ENCODE data around the gene TNP1.

Gene TNP1

DNA sequence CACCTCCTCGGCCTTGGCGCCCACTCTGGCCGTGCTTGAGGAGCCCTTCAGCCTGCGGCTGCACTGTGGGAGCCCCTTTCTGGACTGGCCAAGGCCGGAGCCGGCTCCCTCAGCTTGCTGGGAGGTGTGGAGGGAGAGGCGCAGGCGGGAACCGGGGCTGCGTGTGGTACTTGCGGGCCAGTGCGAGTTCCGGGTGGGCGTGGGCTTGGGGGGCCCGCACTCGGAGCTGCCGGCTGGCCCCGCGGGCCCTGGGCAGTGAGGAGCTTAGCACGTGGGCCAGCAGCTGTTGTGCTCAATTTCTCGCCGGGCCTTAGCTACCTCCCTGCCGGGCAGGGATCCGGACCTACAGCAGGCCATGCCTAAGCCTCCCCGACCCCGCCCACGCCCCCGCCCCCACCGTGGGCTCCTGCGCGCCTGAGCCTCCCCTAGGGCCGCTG is 25.3 kb upstream of the TNP1 start:
- H3K4me1 Mint-ChIP-seq (ENCODE audit: low read depth in 2 of 2), result peaks cover 0 to 1% of the 10 kb centered on the region in 2 donors
- DNase-seq, result no peak
- no peaks in the 10 kb centered on the region for H3K36me3 Mint-ChIP-seq (ENCODE audit: insufficient read depth)
- H3K27ac Mint-ChIP-seq, result no peak overlapping the region
- H3K9me3 Mint-ChIP-seq, result no peaks in the 10 kb centered on the region
- no peak for ATAC-seq (replicated peaks)
- no peak overlapping the region for H3K4me3 Mint-ChIP-seq
- peaks cover 0 to 8% of the 10 kb centered on the region in 2 donors for H3K27me3 Mint-ChIP-seq

DNA sequence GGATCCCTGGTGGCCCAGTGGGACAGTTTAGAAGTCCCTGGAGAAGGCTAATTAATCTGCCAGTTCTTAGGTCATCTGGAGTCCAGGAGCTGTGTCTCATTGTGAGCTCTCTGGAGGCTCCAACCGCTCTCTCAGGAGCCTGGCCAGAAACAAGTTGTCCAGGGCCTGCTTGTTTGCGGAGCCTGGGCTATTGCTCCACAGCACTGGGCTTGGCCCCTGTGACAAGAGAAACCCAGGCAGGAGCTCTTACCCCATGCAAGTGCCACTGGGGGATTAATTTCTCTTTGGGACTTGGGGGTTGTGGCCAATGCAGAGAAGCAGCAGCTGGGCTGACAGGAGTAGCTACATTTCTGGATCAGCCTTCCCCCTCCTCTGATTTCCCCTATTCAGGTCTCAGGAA is 24.5 kb upstream of the TNP1 start:
- DNase-seq (no peak), ATAC-seq (replicated peaks) (no peak)
- H3K27ac Mint-ChIP-seq, result no peak overlapping the region
- peaks cover 5 to 8% of the 10 kb centered on the region in 2 donors for H3K27me3 Mint-ChIP-seq
- H3K4me1 Mint-ChIP-seq (ENCODE audit: low read depth in 2 of 2), result peaks cover 0 to 4% of the 10 kb centered on the region in 2 donors
- H3K36me3 Mint-ChIP-seq (ENCODE audit: insufficient read depth), result no peaks in the 10 kb centered on the region
- H3K4me3 Mint-ChIP-seq, result no peak overlapping the region
- no peaks in the 10 kb centered on the region for H3K9me3 Mint-ChIP-seq

DNA sequence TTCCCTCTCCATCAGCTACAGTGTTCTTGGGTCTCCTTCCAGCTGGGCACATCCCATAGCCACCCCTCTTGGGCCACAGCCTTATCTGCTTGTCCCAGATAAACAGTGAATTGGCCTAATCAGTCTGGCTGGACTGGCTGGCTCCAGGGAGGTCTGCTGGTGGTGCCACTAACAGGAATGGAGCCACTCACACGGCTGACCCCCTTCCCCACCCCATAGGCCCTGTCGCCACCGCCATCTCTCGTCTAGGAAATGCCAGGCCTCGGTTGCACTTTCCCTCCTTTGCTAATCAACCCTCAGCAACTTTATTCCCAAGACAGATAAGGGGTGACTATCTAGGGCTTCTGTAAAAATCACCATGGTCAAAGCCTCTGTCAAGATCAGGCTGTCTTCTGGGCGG is 23.0 kb upstream of the TNP1 start:
- DNase-seq, result no peak
- peaks cover 0 to 4% of the 10 kb centered on the region in 2 donors for H3K4me1 Mint-ChIP-seq (ENCODE audit: low read depth in 2 of 2)
- H3K9me3 Mint-ChIP-seq, result no peaks in the 10 kb centered on the region

DNA sequence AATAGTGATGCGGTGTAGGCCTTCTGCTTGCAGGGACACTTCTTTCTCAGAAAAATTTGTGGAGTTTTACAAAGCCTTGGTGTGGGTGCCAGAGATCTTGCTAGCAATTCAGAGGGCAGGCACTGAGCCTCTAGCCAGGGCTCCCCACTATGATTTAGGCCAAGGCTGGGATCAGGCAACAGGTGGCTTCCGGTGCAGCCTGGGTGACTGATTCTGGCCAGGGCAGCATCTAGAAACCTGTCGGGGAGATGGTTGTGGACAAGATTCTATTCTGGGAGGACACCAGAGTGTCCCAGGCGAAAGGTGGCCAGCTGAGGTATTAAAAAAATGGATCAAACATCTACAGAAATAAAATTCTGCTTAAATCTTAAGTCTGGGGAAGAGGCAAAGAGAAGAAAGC is 21.5 kb upstream of the TNP1 start:
- Mint-ChIP-seq H3K4me3 (no peak overlapping the region), H3K36me3 (ENCODE audit: insufficient read depth) (no peaks in the 10 kb centered on the region), H3K27me3 (peaks cover 5 to 24% of the 10 kb centered on the region in 2 donors), H3K9me3 (no peaks in the 10 kb centered on the region), H3K27ac (no peak overlapping the region), H3K4me1 (ENCODE audit: low read depth in 2 of 2) (peaks cover 0 to 4% of the 10 kb centered on the region in 2 donors)
- no peak for DNase-seq
- ATAC-seq (replicated peaks), result no peak

More for the DNA sequence above, 23.0 kb upstream of the TNP1 start:
- ATAC-seq (replicated peaks), result no peak
- Mint-ChIP-seq H3K27me3 (peaks cover 5 to 21% of the 10 kb centered on the region in 2 donors), H3K27ac (no peak overlapping the region), H3K36me3 (ENCODE audit: insufficient read depth) (no peaks in the 10 kb centered on the region), H3K4me3 (no peak overlapping the region)

DNA sequence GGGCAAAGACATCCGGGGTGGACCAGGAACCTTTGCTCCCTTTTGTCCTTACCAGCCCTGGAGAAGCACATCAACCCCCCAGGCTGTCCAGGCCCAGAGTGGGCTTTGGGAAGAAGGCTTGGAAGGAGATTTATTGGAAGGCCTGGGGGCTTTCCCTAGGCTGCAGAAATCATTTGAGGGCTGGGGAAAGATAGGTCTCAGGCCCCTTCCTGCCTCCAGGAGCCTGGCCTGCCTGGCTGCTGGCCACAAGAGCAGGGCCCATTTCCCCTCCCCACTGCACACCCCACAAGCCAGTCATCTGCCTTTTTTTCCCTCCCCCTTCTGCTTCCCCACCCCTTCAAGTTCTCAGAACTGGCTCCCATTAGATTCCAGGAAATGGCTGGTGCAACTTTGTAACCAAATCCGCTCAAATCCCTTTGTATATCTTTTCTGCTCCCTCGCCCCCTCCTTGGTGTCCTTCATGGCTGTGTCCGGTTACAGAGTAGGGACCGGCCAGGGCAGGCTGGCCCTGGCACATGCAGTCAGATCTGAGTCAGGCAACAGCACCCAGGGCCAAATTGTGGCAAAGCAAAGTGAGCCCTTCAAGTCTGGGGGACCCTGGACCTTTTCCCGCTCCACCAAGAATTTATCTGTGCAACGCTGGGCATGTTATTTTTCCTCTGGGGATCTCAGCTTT is 20.8 kb upstream of the TNP1 start:
- no peak for ATAC-seq (replicated peaks)
- no peak overlapping the region for H3K4me3 Mint-ChIP-seq

DNA sequence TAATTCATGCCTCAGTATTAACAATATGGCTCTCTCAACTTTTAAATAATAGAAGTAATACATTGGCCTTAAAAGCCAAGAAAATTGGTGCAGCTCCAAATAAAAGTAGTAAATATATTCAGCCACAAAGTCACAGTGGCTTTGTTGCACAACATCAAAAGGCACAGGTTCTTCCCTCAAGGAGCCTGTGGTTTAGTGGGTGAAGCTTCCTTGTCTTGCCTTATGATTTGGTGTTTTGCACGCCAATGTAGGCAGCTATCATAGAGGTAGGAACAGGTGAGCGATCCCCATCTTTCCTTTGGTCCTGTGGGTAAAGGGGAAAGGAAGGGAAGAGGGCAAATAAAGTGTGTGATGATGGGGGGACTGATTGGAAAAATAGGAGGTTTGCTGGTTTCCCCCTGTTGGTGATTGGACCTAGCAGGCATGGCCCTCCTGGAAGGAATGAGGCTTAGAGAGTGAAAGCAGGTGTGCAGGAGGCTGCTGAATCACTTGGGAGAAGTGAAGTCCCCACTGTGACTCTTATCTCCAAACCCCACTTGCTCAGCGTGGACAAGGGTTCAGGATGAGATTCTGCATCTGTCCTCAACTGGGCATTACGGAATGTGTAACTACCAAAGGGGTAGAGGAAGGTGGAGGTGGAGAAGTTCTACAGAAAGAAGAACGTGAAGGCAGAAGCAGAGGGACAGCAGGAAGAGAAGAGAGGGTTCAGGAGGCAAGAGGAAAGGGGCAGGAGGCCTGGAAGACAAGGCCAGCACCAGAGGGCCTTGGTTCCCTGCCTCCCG is 20.1 kb upstream of the TNP1 start:
- no peak for DNase-seq
- no peak overlapping the region for H3K4me3 Mint-ChIP-seq
- H3K9me3 Mint-ChIP-seq, result no peaks in the 10 kb centered on the region
- H3K4me1 Mint-ChIP-seq (ENCODE audit: low read depth in 2 of 2), result peaks cover 0 to 4% of the 10 kb centered on the region in 2 donors
- ATAC-seq (replicated peaks), result no peak
- H3K27ac Mint-ChIP-seq, result no peak overlapping the region
- peaks cover 10 to 31% of the 10 kb centered on the region in 2 donors for H3K27me3 Mint-ChIP-seq
- no peaks in the 10 kb centered on the region for H3K36me3 Mint-ChIP-seq (ENCODE audit: insufficient read depth)

More for the DNA sequence above, 20.8 kb upstream of the TNP1 start:
- Mint-ChIP-seq H3K27ac (no peak overlapping the region), H3K4me1 (ENCODE audit: low read depth in 2 of 2) (peaks cover 0 to 4% of the 10 kb centered on the region in 2 donors), H3K9me3 (no peaks in the 10 kb centered on the region), H3K36me3 (ENCODE audit: insufficient read depth) (no peaks in the 10 kb centered on the region), H3K27me3 (peaks cover 5 to 24% of the 10 kb centered on the region in 2 donors)
- DNase-seq, result no peak

DNA sequence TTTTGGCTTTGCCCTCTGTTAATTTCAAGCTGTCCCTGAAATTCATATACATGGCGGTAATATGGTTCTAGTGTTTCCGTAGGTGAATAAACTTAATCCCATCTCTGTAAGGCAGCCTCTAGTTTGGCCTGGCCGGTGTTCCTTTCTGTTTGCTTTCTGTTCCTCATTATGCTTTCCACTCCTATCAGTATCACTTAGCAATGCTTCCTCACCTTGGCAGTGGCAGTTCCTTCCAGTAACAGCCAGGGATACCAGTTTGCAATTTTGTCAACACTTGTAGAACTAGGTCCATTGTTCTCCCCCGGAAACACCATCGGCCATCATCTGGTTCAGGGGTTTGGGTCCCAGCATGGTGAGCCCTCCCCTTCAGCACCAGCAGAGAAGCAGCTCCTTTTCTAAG is 18.2 kb upstream of the TNP1 start:
- no peak overlapping the region for H3K4me3 Mint-ChIP-seq
- no peak for ATAC-seq (replicated peaks)
- peaks cover 0 to 4% of the 10 kb centered on the region in 2 donors for H3K4me1 Mint-ChIP-seq (ENCODE audit: low read depth in 2 of 2)
- no peak overlapping the region for H3K27ac Mint-ChIP-seq
- no peak for DNase-seq
- H3K36me3 Mint-ChIP-seq (ENCODE audit: insufficient read depth), result no peaks in the 10 kb centered on the region
- H3K9me3 Mint-ChIP-seq, result no peaks in the 10 kb centered on the region
- peaks cover 12 to 34% of the 10 kb centered on the region in 2 donors for H3K27me3 Mint-ChIP-seq

DNA sequence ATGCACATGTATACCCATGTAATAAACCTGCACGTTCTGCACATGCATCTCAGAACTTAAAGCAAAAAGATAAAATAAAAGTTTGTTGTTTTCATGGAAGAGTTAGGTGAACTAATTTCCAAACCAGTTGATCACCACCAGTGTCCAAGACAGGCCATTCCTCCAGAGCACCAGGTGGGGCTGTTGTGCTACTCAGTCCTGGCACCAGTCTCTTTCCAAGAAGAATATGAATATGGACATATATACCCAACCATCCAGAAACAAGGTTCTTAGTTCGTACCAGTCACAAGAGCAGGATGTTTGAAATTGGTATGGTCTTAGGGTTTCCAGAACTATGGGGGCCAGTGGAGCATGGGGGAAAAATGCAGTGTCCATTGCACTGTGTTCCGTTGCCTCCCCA is 17.2 kb upstream of the TNP1 start:
- peaks cover 0 to 4% of the 10 kb centered on the region in 2 donors for H3K4me1 Mint-ChIP-seq (ENCODE audit: low read depth in 2 of 2)
- DNase-seq, result no peak
- no peak overlapping the region for H3K4me3 Mint-ChIP-seq
- no peak for ATAC-seq (replicated peaks)
- H3K27ac Mint-ChIP-seq, result no peak overlapping the region
- no peaks in the 10 kb centered on the region for H3K36me3 Mint-ChIP-seq (ENCODE audit: insufficient read depth)
- peaks cover 12 to 34% of the 10 kb centered on the region in 2 donors for H3K27me3 Mint-ChIP-seq
- H3K9me3 Mint-ChIP-seq, result no peaks in the 10 kb centered on the region

DNA sequence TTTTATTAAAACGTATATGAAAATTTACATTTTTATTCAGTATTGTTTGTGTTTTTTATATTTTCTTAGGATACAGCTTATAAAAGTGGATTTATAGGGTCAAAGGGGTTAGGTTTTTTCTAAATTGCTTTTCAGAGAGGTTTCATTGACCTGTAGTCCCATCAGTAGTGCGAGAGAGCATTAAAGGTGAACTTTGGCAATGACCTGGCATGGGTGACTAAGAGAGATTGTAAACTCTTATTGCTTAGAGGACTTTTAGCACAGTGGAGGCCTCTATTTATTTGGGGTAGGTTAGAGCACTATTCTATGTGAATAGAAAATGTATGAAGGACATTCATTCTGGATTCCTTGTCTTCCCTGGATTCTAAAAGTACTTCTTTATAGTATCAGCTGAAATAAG is 16.0 kb upstream of the TNP1 start:
- Mint-ChIP-seq H3K27ac (no peak overlapping the region), H3K27me3 (peaks cover 12 to 34% of the 10 kb centered on the region in 2 donors), H3K4me1 (ENCODE audit: low read depth in 2 of 2) (peaks cover 0 to 4% of the 10 kb centered on the region in 2 donors), H3K9me3 (no peaks in the 10 kb centered on the region), H3K4me3 (no peak overlapping the region), H3K36me3 (ENCODE audit: insufficient read depth) (no peaks in the 10 kb centered on the region)
- ATAC-seq (replicated peaks), result no peak
- DNase-seq, result no peak

DNA sequence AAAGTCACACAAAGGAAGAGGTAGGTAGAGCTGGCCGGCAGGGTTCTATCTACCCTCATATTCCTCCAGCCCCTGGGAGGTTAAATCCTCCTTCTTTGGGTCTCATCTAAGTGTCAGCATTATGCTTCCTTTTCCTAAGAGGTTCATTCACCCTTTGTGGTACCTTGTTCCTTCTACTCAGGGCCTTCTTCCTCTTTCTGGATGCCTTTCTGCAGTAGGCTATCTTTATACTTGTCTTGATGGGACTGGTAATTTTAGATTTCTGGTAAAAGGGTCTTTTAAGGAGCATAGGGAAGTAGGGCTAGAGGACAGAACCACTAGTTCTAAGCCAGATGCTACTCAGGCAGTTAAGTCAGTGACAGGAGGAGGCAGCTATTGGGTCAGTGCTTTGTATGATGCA is 13.7 kb upstream of the TNP1 start:
- peaks cover 0 to under 1% of the 10 kb centered on the region in 2 donors for H3K9me3 Mint-ChIP-seq
- H3K4me1 Mint-ChIP-seq (ENCODE audit: low read depth in 2 of 2), result no peaks in the 10 kb centered on the region
- DNase-seq (no peak), ATAC-seq (replicated peaks) (no peak)
- H3K4me3 Mint-ChIP-seq, result no peak overlapping the region
- peaks cover 10 to 28% of the 10 kb centered on the region in 2 donors for H3K27me3 Mint-ChIP-seq
- no peak overlapping the region for H3K27ac Mint-ChIP-seq
- no peaks in the 10 kb centered on the region for H3K36me3 Mint-ChIP-seq (ENCODE audit: insufficient read depth)

DNA sequence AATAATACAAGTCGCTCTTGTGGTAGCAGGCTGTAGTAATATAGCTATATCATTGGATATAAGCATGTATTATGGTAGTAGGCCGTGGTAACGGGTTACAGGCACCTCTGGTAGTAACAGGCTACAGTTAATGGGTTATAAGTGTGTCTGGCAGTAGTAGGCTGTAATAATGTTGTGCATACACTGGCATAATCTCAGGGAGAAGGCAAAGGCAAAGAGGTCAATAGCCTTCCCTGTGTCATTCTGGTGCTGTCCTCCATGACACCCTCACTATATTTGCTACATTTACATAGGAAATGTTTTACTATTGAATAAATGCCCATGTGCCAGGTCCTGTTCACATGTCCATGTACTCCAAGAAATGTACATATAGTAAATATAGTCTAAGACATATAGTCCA is 12.8 kb upstream of the TNP1 start:
- H3K4me3 Mint-ChIP-seq, result no peak overlapping the region
- DNase-seq, result no peak
- H3K9me3 Mint-ChIP-seq, result peaks cover 0 to 4% of the 10 kb centered on the region in 2 donors
- ATAC-seq (replicated peaks), result no peak
- H3K36me3 Mint-ChIP-seq (ENCODE audit: insufficient read depth), result no peaks in the 10 kb centered on the region
- no peaks in the 10 kb centered on the region for H3K4me1 Mint-ChIP-seq (ENCODE audit: low read depth in 2 of 2)
- no peak overlapping the region for H3K27ac Mint-ChIP-seq
- peaks cover 18 to 24% of the 10 kb centered on the region in 2 donors for H3K27me3 Mint-ChIP-seq

DNA sequence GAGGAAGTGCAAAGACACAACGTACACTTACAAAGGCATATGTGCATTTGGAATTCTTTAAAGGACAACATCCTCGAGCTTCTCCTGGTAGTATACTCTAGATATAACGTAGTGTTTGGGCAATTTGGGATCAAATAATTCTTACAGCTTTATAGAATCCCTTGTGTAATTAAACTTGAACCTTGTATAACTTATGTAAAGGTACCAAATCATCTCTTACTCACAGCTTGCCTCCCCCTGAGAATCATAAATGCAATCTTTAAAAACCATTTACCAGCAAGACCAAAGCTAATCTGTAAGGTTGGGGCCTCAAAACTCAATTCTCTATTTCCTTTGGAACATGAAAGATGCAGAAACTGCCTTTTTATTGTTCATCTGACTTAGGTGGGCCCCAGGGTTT is 12.2 kb upstream of the TNP1 start:
- Mint-ChIP-seq H3K4me1 (ENCODE audit: low read depth in 2 of 2) (no peaks in the 10 kb centered on the region), H3K36me3 (ENCODE audit: insufficient read depth) (no peaks in the 10 kb centered on the region), H3K27me3 (peaks cover 22 to 24% of the 10 kb centered on the region in 2 donors), H3K9me3 (peaks cover 0 to 4% of the 10 kb centered on the region in 2 donors), H3K4me3 (no peak overlapping the region), H3K27ac (no peak overlapping the region)
- DNase-seq (no peak), ATAC-seq (replicated peaks) (no peak)

DNA sequence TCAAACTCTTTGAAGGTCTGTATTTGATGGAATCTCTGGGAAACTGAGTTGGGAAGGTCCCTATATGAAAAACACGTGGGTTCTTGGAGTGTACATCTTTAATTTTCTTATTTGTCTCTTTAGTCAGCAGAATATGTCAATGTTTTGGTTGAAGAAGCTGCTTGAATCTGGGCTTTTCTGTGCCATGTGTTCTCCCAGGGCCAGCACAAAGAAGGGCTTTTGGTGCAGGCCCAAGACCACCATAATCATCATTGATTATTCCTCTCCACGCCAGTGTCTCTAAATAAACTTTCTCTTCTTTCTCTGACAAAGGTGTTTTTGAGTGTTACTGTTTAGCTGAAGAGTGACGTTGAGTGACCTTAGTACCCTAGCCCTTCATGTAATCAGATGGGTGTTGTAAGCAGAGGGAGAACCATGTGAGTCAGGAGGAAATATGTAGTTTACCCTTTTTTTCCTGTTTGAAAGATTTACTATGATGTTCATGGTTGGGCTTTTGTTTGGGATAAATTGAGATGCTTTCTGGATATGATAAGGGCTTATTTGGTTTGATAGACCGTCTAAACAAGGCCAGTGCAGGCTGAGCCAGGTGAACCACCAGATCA is 11.6 kb upstream of the TNP1 start:
- H3K27ac Mint-ChIP-seq, result no peak overlapping the region
- no peak for ATAC-seq (replicated peaks)
- H3K4me1 Mint-ChIP-seq (ENCODE audit: low read depth in 2 of 2), result peaks cover 0 to 3% of the 10 kb centered on the region in 2 donors
- H3K9me3 Mint-ChIP-seq, result peaks cover 0 to 4% of the 10 kb centered on the region in 2 donors
- no peak overlapping the region for H3K4me3 Mint-ChIP-seq
- H3K27me3 Mint-ChIP-seq, result peaks cover 22 to 24% of the 10 kb centered on the region in 2 donors
- no peaks in the 10 kb centered on the region for H3K36me3 Mint-ChIP-seq (ENCODE audit: insufficient read depth)
- DNase-seq, result no peak
